Adrenal gland (tissue), 12 donors: ENCODE data around the gene HTR3B. TPM values are rescaled to one million over a fixed set of nuclear protein-coding genes. Genes with fewer than 3 reads are reported as not detected.

Source experiments
- DNase-seq, 7 donors: peaks; one replicate each; pipeline ENCODE4 v3.0.0-alpha.2; 2019 to 2020
- H3K27ac ChIP-seq, 5 donors: fragments of 200-600 bp; sonication (generic) in 4 of 5; 1 replicate in 3 of 5; 2 replicates in 2 of 5; pipeline versions ENCODE4 v1.5.1 to v1.8.0; 2016 to 2020; ENCODE audit warnings: mild to moderate bottlenecking in 1 of 5
- H3K27me3 ChIP-seq: fragments of 200-600 bp; 2 replicates; pipeline ENCODE4 v1.8.0; 2021
- H3K36me3 ChIP-seq, 2 donors: fragments of 200-600 bp; replicated peaks in 1 of 2; 1 replicate in 1 of 2; 2 replicates in 1 of 2; pipeline versions ENCODE4 v1.5.1 to v1.8.0; 2018 to 2022
- H3K4me1 ChIP-seq, 2 donors: fragments of 200-600 bp; replicated peaks in 1 of 2; 1 replicate in 1 of 2; 2 replicates in 1 of 2; pipeline versions ENCODE4 v1.5.1 to v1.8.0; 2018 to 2021
- H3K4me3 ChIP-seq, 4 donors: fragments of 200-600 bp; sonication (generic) in 3 of 4; one replicate each; pipeline ENCODE4 v1.5.1; 2016 to 2018
- H3K9me3 ChIP-seq, 3 donors: fragments of 200-600 bp; sonication (generic) in 1 of 3; replicated peaks in 1 of 3; 1 replicate in 2 of 3; 2 replicates in 1 of 3; pipeline versions ENCODE4 v1.5.1 to v1.8.0; 2016 to 2021
- CTCF ChIP-seq, 6 experiments: fragments of 450-650 bp in 4 of 6; fragments of 200-600 bp in 2 of 6; sonication (generic) in 1 of 6; IDR thresholded peaks; 1 replicate in 5 of 6; 2 replicates in 1 of 6; pipeline versions ENCODE4 v1.5.1 to v1.8.0; 2016 to 2021; ENCODE audit warnings: antibody characterized with exemption in 6 of 6, mild to moderate bottlenecking in 2 of 6, moderate library complexity in 1 of 6
- POLR2A ChIP-seq, 2 donors: fragments of 450-650 bp; IDR thresholded peaks; one replicate each; pipeline ENCODE4 v1.6.1; 2017; ENCODE audit warnings: antibody characterized with exemption in 2 of 2, mild to moderate bottlenecking in 2 of 2, moderate library complexity in 1 of 2
- WGBS, 4 donors: extraction: QIAGEN DNeasy Blood & Tissue Kit in 2 of 4; methylation state at CpG; one replicate each; pipeline versions ENCODE4 v1.1.5 to v1.1.7; 2013 to 2017; 5-methylcytosine and 5-hydroxymethylcytosine counted together
- intact Hi-C, 2 donors: fragments of 100-400 bp; cut with DNase I; formaldehyde crosslinking; loops; one replicate each; pipeline versions ENCODE4 v1.14.1 to v1.15.0; 2022 to 2023
- polyA plus RNA-seq, 3 donors: library from polyadenylated mRNA; stranded (reverse); fragments of 200-250 nt in 2 of 3; fragments of 350-450 nt in 1 of 3; fragmentation: Illumina TruSeq in 1 of 3; extraction: RNeasy Lipid Tissue Mini Kit (QIAGEN cat#74804) in 1 of 3; gene quantifications; one replicate each; pipeline ENCODE4 v1.2.3, GENCODE V29; 2013 to 2014
- total RNA-seq, 9 donors: library from RNA; depleted of rRNA in 4 of 9; stranded (reverse); fragments of >200 nt in 4 of 9; fragments of 120-200 nt in 1 of 9; fragmentation: NEBNext Ultra II Directional in 1 of 9; extraction: Animal tissue kit (Norgen Biotek cat#: 25700) in 1 of 9; gene quantifications; one replicate each; pipeline versions ENCODE4 v1.1.0 to v1.2.4, GENCODE V29; 2013 to 2023
- donor health status: healthy with polysubstance abuse.
- donor health status: Bipolar disorder and iron deficiency.
- donor health status: DM: yes; HTN: yes; CAD: no.
- donor health status: DM: no; HTN: no; CAD: no.
- donor health status: DM: no; HTN: no; CAD: no.
- donor health status: DM: yes; HTN: yes; CAD: no.

Gene HTR3B
- total and polyA plus RNA-seq, 12 donors: not detected

- Histone ChIP-seq H3K27me3 (no peaks in the 10 kb centered on the region), H3K4me1 (no peaks in the 10 kb centered on the region), H3K4me3 (no peak overlapping the region), H3K9me3 (no peaks in the 10 kb centered on the region), H3K27ac (no peak overlapping the region), H3K36me3 (no peaks in the 10 kb centered on the region)
- TF ChIP-seq POLR2A (IDR thresholded peaks at IDR 0.05) (no peak), CTCF (IDR thresholded peaks at IDR 0.05) (no peak)
- DNase-seq: no peak
- 40 to 56% (median 48%) methylated on average over 1 of the region's 1 CpG for whole genome bisulfite sequencing, 4 donors
- intact Hi-C loops: no loop called here
These were observed 74.8 kb downstream of the HTR3B start for GRCh38 chr11:113979431-113979830.

- WGBS, 4 donors: 57 to 72% (median 58%) methylated on average over 3 to 6 of the region's 6 CpGs
- no peaks in the 10 kb centered on the region for H3K36me3 ChIP-seq
- intact Hi-C loops: no loop called here
- H3K27me3 ChIP-seq: no peaks in the 10 kb centered on the region
- DNase-seq: no peak
- TF ChIP-seq POLR2A (IDR thresholded peaks at IDR 0.05) (no peak), CTCF (IDR thresholded peaks at IDR 0.05) (no peak)
- no peak overlapping the region for H3K27ac ChIP-seq
- H3K9me3 ChIP-seq: no peaks in the 10 kb centered on the region
- H3K4me3 ChIP-seq: no peak overlapping the region
- no peaks in the 10 kb centered on the region for H3K4me1 ChIP-seq
These were observed 76.2 kb downstream of the HTR3B start for GRCh38 chr11:113980785-113981184.

GRCh38 chr11:113982306-113982705, 77.7 kb downstream of the HTR3B start:
- Histone ChIP-seq H3K9me3 (no peaks in the 10 kb centered on the region), H3K4me1 (no peaks in the 10 kb centered on the region), H3K27ac (no peak overlapping the region), H3K4me3 (no peak overlapping the region), H3K27me3 (peaks cover 7% of the 10 kb centered on the region), H3K36me3 (no peaks in the 10 kb centered on the region)
- no peak for TF ChIP-seq POLR2A (IDR thresholded peaks at IDR 0.05)
- TF ChIP-seq CTCF (IDR thresholded peaks at IDR 0.05): no peak
- intact Hi-C loops: no loop called here
- no peak for DNase-seq

GRCh38 chr11:113984781-113985180, 80.2 kb downstream of the HTR3B start:
- Histone ChIP-seq H3K4me3 (no peak overlapping the region), H3K36me3 (no peaks in the 10 kb centered on the region), H3K27me3 (peaks cover 7% of the 10 kb centered on the region), H3K4me1 (no peaks in the 10 kb centered on the region), H3K9me3 (no peaks in the 10 kb centered on the region), H3K27ac (no peak overlapping the region)
- 62 to 68% (median 63%) methylated on average over 6 of the region's 6 CpGs for WGBS, 4 donors
- TF ChIP-seq CTCF (IDR thresholded peaks at IDR 0.05) (no peak), POLR2A (IDR thresholded peaks at IDR 0.05) (no peak)
- DNase-seq: no peak
- intact Hi-C loops: no loop called here
